ENCODE measurements around the gene EPB41L2.

DNA sequence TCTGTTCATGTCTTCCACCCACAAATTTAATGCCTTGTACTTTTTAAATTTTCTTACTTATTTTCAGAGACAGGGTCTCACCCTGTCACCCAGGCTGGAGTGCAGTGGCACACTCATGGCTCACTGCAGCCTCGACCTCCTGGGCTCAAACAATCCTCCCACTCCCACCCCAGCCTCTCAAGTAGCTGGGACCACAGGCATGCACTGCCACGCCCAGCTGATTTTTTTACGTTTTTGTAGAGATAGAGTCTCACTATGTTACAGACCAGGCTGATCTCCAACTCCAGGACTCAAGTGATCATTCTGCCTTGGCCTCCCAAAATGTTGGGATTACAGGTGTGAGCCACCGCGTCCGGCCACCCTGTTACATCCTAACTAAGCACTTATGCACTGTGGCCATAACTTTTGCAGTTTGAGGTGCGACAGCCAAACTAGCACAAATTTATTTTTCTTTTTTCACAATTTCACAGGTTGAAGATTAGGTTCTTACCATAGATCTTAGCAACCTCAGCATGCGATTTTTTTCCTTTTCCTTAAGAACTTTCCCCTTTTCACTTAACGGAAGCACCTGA lies 92.1 kb downstream of the EPB41L2 start:
- TF ChIP-seq CTCF (IDR thresholded peaks at IDR 0.05) (no peak), POLR2A (IDR thresholded peaks at IDR 0.05) (no peak)

All from body of pancreas (tissue), 4 donors.